GM19452 (cell line): ENCODE data around the gene VPS37B.
"Not testable (repeated sequence)": the region's sequence is repeated elsewhere in the genome, so short reads cannot be mapped to it uniquely, and the experiment has no call there.

Source experiments
- ATAC-seq: cut with Tn5 transposase; IDR thresholded peaks from one replicate; pipeline ENCODE4 v1.9.1; 2021; ENCODE audit not compliant: unreplicated experiment

VPS37B gene

DNA sequence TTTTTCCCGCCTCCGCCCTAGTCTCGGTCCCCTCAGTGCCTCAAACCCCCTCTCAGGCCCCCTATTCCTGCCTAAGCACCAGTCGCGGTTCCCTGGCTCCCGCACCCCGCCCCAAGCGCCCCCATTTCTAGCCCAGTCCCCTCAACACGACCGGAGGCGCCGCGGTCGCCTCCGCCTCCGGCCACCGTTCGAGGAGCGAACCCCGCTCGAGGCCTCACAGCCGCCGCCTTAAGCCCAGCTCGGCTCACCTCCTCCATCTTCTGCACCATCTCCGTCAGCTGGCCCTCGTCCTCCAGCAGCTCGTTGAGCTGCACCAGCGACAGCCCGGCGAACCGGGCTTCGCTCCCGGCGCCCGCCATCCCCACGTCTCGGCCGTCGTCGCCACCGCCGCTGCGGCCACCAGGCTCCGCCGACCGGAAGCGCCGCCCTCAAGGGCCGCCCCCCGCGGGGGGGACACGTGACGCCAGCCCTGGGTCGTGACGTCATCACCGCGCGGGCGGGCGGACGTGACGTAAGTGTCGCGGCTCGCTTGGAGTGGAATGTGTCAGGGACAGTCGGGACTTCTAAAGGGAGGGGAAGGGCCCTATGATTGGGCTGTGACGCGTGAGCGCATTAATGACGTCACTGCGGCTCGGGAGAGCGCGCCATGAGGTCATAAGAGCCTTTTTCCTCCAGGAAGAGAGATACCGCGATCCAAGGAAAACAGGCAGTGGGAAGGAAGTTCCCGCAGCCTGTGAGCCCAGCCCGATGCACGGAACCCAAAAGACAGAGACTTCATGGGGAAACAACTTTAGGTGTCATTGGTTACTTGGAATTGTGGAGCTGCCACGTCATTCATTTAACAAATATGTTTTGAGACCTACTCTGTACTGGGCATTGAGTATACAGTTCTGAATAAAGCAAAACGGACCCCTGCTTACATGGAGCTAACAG lies at the start of gene VPS37B:
Gene VPS37B (minus strand): TSS at position 421 of the 933 bp plus-strand sequence. CDS start 62 bp downstream, at position 359.
- peak; percentile 46 for ATAC-seq

- no peak for ATAC-seq
Observed at GRCh38 chr12:122944605-122945592, 49.0 kb upstream of the VPS37B start.

DNA sequence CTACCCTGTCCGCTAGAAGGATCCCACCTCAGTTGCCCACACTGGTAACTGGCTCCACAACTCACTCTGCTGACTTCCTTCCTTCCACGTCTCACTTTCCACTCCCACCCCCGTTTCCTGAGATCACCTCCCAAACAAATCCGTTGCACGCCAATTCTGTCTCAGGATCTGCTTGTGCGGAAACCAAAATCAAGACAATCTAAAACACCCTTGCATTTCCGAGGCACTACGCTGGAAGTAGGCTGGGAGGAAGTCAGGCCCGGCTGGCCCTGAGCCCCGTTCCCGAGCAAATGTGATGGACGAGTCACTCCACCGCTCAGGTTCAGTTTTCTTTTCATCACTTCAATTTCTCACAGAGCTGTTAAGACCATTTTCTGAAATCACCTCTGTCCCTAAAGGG lies 47.3 kb upstream of the VPS37B start:
- no peak for ATAC-seq

- no peak for ATAC-seq
Observed at GRCh38 chr12:122942637-122943036, 46.7 kb upstream of the VPS37B start.

DNA sequence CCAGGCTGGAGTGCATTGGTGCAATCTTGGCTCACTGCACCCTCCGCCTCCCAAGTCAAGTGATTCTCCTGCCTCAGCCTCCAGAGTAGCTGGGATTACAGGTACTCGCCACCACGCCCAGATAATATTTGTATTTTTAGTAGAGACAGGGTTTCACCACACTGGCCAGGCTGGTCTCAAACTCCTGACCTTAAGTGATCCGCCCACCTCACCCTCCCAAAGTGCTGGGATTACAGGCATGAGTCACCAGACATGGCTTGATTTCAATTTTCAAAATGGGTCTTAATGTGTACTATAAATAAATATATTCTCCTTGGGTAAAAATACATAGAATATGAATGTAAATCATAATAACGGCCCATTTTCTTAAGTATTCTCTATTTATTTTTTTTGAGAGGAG lies 45.4 kb upstream of the VPS37B start:
- not testable (repeated sequence) for ATAC-seq

DNA sequence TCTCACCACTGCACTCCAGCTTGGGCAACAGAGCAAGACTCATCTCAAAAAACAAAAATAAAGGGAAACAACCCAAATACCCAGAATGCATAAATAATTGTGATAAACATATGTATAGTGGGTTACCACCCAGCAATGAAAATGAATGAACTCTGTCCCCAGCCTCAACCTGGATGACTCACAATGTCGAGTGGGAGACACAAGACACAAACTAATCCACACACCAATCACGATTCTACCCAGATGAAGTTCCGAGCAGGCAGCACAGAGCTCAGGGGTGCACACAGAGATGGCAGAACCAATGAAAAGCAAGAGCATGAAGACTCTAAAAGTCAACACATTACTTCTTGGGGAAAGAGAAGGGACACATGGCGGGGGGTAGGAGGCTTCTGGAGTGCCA lies 43.2 kb upstream of the VPS37B start:
- ATAC-seq = no peak

GRCh38 chr12:122937622-122938091 lies 41.7 kb upstream of the VPS37B start:
- no peak for ATAC-seq

- no peak for ATAC-seq
Observed at GRCh38 chr12:122935318-122935717, 39.4 kb upstream of the VPS37B start.

DNA sequence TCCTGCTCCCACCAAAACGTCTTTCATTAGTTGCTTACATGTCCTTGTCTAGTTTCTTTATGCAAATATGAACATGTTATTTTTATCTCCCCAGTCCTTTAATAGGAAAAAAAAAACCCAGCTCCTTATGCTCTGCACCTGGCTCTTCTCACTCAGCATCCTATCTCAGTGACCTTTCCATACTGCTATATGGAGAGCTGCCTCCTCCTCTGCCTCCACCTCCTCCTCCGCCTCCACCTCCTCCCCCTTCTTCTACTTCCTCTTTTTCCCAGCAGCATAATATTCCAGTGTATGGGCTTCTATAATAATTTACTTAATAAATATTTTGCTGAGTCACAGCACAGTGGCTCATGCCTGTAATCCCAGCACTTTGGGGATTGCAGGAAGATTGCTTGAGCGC lies 38.8 kb upstream of the VPS37B start:
- no peak for ATAC-seq

DNA sequence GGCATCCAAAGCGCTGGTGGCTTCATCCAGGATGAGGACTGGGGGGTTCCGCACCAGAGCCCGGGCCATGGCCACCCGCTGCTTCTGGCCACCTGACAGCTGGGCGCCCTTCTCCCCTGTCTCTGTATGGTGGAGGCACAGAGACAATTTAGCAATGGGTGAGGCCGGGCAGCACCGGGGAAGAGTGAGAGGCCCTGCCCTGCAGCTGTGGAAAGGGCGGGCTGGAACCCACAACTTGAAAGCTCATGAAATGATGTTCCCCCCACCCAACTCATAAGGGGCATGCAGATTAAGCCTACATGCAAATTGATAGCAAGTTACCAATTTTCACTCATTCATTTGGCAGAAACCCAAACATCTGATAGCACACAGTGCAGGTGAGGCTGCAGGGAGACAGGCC lies 36.3 kb upstream of the VPS37B start:
- no peak for ATAC-seq

GRCh38 chr12:122929812-122930211 lies 33.9 kb upstream of the VPS37B start:
- no peak for ATAC-seq

DNA sequence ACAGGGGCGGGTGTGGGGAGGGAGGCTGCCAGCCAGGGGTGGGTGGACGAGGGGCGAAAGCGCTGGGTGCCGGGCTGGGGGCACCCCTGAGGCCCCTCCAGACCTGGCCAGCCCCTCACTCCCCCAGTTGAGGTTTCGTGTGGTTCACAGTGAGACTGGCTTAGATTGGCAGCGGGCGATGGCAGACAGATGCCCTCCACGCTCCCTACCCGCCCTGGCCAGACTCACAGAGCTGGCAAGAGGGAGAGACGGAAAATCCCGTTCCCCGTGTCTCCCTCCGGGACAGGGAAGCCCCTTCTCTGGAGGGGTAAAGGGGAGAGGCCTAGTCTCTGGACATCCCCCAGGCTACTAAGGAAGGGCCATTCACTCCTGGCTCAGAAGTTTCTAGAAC lies 33.2 kb upstream of the VPS37B start:
- no peak for ATAC-seq

DNA sequence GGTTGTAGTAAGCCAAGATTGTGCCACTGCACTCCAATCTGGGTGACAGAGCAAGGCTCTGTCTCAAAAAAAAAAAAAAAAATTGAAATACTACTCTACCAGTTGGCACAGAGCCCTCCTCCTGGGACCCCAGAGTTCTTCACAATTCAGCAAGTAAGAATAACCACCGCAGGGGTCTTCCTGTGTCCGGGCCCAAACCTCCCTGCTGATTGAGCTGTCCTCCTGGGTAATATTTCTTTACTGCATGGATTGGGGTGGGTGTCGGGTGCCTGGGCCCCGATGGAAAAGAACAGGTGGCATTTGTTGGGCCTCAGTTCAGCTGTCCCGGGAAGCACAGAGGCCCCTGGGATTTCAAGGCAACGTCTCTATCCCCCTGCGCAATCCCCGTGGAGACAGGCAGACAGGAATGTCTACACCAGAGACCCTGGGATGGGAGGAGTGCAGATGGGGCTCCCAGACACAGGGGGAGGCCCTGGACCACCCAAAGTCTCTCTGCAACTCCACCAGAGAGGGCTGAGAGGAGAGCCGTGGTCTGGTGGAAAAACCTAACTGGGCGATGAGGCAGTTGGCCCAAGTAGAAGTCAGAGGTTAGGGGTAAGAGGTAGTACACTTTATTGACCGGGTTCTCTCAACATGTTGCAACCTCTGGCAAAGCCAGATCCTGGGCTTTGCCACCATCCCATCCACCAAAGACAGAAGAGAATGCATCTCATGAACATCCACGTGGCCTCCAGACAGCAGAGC lies 32.7 kb upstream of the VPS37B start:
- ATAC-seq = no peak

GRCh38 chr12:122927756-122928403 lies 32.0 kb upstream of the VPS37B start:
- ATAC-seq = no peak

DNA sequence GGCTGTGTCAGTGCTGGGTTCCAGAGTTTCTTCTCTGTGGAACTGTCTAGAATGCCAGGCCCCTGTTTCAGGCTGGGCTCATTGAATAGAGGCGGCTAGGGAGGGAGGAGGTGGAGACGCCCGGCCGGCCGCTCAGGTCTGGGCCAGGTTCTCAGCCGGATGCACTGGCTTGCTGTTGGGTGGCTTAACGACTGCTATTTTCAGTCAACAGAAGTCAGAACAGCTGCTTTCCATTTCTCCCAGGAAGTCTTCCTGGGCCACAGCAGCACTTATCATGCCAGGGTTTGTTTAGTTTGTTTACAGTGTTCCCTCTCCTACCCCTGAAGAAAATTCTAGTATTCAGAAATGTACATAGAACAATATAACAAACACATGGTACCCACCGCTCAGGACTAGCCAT lies 26.0 kb upstream of the VPS37B start:
- ATAC-seq = no peak

- no peak for ATAC-seq
Observed at GRCh38 chr12:122920687-122921086, 24.8 kb upstream of the VPS37B start.

- ATAC-seq = no peak
Observed at GRCh38 chr12:122918827-122919226, 22.9 kb upstream of the VPS37B start.

DNA sequence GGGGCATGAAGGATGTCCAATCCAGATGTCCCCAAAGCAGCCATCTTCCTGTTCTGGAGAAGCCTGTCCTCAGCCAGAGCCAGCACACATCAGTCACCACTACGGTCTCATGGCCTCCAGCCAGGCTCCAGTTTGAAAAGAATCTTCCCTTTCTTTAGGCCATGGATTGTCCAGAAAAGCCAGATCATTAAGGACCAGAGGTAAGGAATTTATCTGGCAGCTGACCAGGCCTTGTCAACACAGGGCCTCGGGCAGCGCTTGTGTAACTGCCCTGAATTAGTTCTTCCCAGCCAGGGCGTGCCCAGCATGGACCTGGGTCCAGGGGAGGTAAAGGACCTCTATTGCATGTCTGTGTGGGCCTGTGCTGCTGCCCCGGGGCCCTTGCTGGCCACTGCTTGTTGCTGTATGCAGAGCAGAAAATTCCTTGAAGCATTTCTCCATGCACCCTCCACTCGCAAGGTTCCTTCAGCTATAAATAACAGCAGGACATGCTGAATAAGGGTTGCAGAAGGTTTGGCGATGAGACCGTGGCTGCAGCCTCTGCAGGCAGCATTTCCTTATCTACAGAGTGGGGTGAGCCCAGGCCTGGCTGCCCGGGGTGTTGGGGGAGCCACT lies 21.7 kb upstream of the VPS37B start:
- no peak for ATAC-seq

DNA sequence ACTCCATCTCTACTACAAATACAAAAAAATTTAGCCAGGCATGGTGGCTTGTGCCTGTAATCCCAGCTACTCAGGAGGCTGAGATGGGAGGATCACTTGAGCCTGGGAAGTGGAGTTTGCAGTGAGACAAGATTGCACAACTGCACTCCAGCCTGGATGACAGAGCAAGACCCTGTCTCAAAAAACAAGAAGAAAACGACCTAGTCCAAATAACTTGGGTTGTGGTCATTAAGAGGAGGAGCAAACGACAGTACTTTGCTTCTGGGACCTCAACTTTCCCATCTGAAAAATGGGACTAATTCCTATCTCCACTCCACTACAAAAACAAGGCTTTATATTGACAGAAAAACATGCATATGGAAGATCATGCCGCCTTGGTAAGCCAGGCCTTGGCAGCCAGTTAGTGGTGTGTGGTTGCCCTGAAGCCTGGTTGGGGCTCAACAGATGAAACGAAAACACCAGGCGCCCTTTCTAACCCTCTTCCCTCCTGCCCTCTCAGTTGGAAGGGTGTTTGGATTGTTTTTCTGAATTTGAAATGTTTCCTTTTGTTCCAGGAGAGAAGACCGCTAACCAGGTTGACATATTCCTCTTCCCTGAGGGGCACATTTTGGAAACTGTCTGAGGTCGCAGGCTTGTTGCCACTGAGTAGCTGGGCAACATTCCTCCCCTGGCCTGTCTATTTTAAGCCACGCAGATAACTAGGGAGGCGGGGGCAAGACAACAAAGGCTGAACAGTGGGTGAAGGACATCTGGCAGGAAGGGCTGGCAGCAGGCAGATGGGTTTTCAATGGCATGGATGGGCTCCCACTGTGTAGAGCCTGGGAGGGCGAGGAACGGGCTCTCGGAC lies 13.7 kb upstream of the VPS37B start:
- ATAC-seq = no peak
